HL-60 (cell line): ENCODE measurements around the gene CHERP.

Experiments used
- CTCF ChIP-seq: IDR thresholded peaks from one replicate; pipeline ENCODE4 v1.5.1; 2011; ENCODE audit warnings: low read length, control low read depth, inconsistent platforms; ENCODE audit not compliant: insufficient read depth
- REST ChIP-seq: IDR thresholded peaks from 2 replicates; pipeline ENCODE4 v1.6.1; 2012; ENCODE audit warnings: low read depth; ENCODE audit not compliant: insufficient replicate concordance

- TF ChIP-seq CTCF (no peak), REST (no peak)
These were observed 5.1 kb downstream of the CHERP start for GRCh38 chr19:16537111-16537510.
